ENCODE data around the gene OR2A5.
"Not testable (repeated sequence)": the region's sequence is repeated elsewhere in the genome, so short reads cannot be mapped to it uniquely, and the experiment has no call there.

- not testable (repeated sequence) for TF ChIP-seq POLR2A (IDR thresholded peaks at IDR 0.05); CTCF (IDR thresholded peaks at IDR 0.05 in 4 of 5, conservative IDR thresholded peaks at IDR 0.05 in 1 of 5)
Observed at GRCh38 chr7:144010061-144010460, 38.7 kb upstream of the OR2A5 start.
